PC-9 (cell line): ENCODE measurements around the gene C1orf94.

Source experiments
- EZH2 ChIP-seq: fragments of 200-600 bp; sonication (generic); IDR thresholded peaks from 2 replicates; pipeline ENCODE4 v1.8.0; 2017; ENCODE audit warnings: antibody characterized with exemption, low read depth
- TF ChIP-seq, protein P1 (sequence below): fragments of 200-600 bp; sonication (generic); conservative IDR thresholded peaks from 2 replicates; pipeline ENCODE4 v1.6.1; 2017; ENCODE audit warnings: mixed run types, antibody characterized with exemption, mild to moderate bottlenecking, moderate library complexity

DNA sequence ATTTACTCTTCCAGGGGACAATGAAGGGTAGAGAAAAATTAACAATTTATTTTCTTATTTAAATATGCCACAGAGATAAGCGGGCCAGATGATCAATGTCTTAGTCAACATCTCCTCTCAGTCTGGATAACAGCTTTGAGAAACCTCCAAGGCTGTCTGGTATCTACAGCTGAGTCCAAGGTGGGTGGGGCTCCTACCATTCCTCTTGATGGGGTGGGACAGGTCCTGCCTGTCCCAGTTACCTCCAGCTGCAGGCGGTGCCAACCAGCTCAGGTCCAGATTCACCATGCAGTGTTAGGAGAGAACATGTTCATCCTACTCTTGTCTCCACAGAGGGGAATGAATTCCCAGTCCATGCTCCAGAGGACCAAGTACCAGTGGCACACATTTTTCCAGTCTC lies 32.7 kb upstream of the C1orf94 start:
- TF ChIP-seq EZH2, result no peak
- TF ChIP-seq, protein P1, sequence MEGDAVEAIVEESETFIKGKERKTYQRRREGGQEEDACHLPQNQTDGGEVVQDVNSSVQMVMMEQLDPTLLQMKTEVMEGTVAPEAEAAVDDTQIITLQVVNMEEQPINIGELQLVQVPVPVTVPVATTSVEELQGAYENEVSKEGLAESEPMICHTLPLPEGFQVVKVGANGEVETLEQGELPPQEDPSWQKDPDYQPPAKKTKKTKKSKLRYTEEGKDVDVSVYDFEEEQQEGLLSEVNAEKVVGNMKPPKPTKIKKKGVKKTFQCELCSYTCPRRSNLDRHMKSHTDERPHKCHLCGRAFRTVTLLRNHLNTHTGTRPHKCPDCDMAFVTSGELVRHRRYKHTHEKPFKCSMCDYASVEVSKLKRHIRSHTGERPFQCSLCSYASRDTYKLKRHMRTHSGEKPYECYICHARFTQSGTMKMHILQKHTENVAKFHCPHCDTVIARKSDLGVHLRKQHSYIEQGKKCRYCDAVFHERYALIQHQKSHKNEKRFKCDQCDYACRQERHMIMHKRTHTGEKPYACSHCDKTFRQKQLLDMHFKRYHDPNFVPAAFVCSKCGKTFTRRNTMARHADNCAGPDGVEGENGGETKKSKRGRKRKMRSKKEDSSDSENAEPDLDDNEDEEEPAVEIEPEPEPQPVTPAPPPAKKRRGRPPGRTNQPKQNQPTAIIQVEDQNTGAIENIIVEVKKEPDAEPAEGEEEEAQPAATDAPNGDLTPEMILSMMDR, result no peak
